Uterus (tissue), 4 donors: ENCODE results near the gene MED12. TPM values are rescaled to one million over a fixed set of nuclear protein-coding genes. Genes with fewer than 3 reads are reported as not detected.

Experiments used
- DNase-seq, 2 donors: peaks; one replicate each; pipeline ENCODE4 v3.0.0-alpha.2; 2019 to 2020
- H3K27ac ChIP-seq, 2 donors: fragments of 200-600 bp; sonication (generic); 1 replicate in 1 of 2; 2 replicates in 1 of 2; pipeline ENCODE4 v1.5.1; 2016 to 2018
- H3K27me3 ChIP-seq, 2 donors: fragments of 200-600 bp; sonication (generic); one replicate each; pipeline ENCODE4 v1.5.1; 2018 to 2019; ENCODE audit warnings: control low read depth in 1 of 2
- H3K36me3 ChIP-seq, 2 donors: fragments of 200-600 bp; sonication (generic); one replicate each; pipeline ENCODE4 v1.5.1; 2019; ENCODE audit warnings: control low read depth in 1 of 2
- H3K4me1 ChIP-seq, 2 donors: fragments of 200-600 bp; sonication (generic); one replicate each; pipeline ENCODE4 v1.5.1; 2018 to 2019; ENCODE audit warnings: control low read depth in 1 of 2
- H3K4me3 ChIP-seq, 2 donors: fragments of 200-600 bp; sonication (generic); 1 replicate in 1 of 2; 2 replicates in 1 of 2; pipeline ENCODE4 v1.5.1; 2018 to 2019; ENCODE audit warnings: mild to moderate bottlenecking in 1 of 2
- H3K9me3 ChIP-seq, 2 donors: fragments of 200-600 bp; sonication (generic); one replicate each; pipeline ENCODE4 v1.5.1; 2019; ENCODE audit warnings: control low read depth in 1 of 2
- CTCF ChIP-seq, 4 experiments: fragments of 200-600 bp in 2 of 4; fragments of 450-650 bp in 2 of 4; sonication (generic) in 2 of 4; IDR thresholded peaks; one replicate each; pipeline ENCODE4 v1.5.1; 2016 to 2019; ENCODE audit warnings: antibody characterized with exemption in 4 of 4, mild to moderate bottlenecking in 2 of 4, moderate library complexity in 1 of 4
- POLR2A ChIP-seq, 2 donors: fragments of 450-650 bp; IDR thresholded peaks; one replicate each; pipeline ENCODE4 v1.6.1; 2016; ENCODE audit warnings: antibody characterized with exemption in 2 of 2, mild to moderate bottlenecking in 1 of 2, moderate library complexity in 1 of 2
- intact Hi-C: fragments of 100-400 bp; cut with DNase I; formaldehyde crosslinking; loops from one replicate; pipeline ENCODE4 v1.15.1; 2023; ENCODE audit warnings: low total_unique reads
- total RNA-seq, 4 donors: library from RNA; depleted of rRNA in 3 of 4; stranded (reverse); fragments of >200 nt in 3 of 4; gene quantifications; one replicate each; pipeline versions ENCODE4 v1.1.0 to v1.2.4, GENCODE V29; 2014 to 2023
- donor health status: DM: yes; HTN: yes; CAD: no.

Gene MED12
- total RNA-seq, 4 donors from 2014 or later, result 11.2 to 91.5 (median 33.0) TPM

DNA sequence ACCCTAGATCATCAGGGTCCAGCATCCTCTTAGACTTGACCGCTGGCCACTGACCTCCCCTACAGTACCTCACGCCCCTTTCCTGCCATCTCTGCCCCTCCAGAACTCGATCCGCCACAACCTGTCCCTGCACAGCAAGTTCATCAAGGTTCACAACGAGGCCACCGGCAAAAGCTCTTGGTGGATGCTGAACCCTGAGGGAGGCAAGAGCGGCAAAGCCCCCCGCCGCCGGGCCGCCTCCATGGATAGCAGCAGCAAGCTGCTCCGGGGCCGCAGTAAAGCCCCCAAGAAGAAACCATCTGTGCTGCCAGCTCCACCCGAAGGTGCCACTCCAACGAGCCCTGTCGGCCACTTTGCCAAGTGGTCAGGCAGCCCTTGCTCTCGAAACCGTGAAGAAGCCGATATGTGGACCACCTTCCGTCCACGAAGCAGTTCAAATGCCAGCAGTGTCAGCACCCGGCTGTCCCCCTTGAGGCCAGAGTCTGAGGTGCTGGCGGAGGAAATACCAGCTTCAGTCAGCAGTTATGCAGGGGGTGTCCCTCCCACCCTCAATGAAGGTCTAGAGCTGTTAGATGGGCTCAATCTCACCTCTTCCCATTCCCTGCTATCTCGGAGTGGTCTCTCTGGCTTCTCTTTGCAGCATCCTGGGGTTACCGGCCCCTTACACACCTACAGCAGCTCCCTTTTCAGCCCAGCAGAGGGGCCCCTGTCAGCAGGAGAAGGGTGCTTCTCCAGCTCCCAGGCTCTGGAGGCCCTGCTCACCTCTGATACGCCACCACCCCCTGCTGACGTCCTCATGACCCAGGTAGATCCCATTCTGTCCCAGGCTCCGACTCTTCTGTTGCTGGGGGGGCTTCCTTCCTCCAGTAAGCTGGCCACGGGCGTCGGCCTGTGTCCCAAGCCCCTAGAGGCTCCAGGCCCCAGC lies 17.6 kb upstream of the MED12 start:
- Histone ChIP-seq H3K27ac (no peak overlapping the region), H3K9me3 (no peaks in the 10 kb centered on the region), H3K4me1 (no peaks in the 10 kb centered on the region), H3K27me3 (no peaks in the 10 kb centered on the region), H3K4me3 (no peak overlapping the region), H3K36me3 (no peaks in the 10 kb centered on the region)
- TF ChIP-seq CTCF (IDR thresholded peaks at IDR 0.05) (no peak), POLR2A (IDR thresholded peaks at IDR 0.05) (no peak)
- no peak for DNase-seq
- intact Hi-C loops, result no loop called here

GRCh38 chrX:71102292-71102691 lies 16.1 kb upstream of the MED12 start:
- intact Hi-C loops, result no loop called here
- Histone ChIP-seq H3K4me1 (no peaks in the 10 kb centered on the region), H3K27ac (no peak overlapping the region), H3K4me3 (no peak overlapping the region), H3K27me3 (no peaks in the 10 kb centered on the region), H3K9me3 (no peaks in the 10 kb centered on the region), H3K36me3 (no peaks in the 10 kb centered on the region)
- DNase-seq, result no peak
- TF ChIP-seq CTCF (IDR thresholded peaks at IDR 0.05) (no peak), POLR2A (IDR thresholded peaks at IDR 0.05) (no peak)

DNA sequence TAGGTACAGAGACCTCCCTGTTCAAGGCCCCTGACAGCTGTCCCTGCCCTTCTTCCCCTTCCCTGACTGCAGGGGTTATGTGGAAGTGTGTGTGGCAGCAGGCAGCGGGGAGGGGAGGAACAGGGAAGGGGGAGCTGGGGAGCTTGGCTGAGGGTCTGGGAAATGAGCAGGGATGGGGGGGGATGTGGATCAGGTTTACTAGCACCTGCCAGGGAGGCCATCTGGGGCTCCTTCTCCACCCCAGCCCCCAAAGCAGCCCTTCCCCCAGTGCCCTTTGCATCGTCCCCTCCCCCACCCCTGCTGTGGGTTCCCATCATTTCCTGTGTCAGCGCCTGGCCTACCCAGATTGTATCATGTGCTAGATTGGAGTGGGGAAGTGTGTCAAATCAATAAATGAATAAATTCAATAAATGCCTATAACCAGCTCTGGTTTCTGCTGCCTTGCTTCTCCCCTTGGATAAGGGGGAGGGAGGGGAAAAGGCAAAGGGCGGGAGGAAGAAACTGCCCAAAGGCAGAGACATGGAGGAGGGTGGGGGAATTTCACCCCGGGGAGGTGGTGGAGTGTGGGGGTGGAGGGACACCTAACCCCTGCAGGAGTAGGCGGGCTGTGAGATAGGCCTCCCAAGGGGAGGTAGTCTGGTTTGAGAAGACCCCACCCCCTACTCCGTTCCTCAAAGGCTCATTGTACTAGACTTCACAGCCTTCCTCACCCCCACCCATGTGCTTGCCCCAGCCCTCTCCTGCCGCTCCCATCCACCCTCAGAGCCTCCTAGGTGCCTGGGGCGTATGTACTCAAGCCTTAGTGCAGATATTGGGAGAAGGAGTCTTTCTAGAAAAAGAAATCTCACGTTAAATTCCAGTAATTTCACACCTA lies 15.0 kb upstream of the MED12 start:
- H3K27me3 ChIP-seq, result no peaks in the 10 kb centered on the region
- DNase-seq, result no peak

DNA sequence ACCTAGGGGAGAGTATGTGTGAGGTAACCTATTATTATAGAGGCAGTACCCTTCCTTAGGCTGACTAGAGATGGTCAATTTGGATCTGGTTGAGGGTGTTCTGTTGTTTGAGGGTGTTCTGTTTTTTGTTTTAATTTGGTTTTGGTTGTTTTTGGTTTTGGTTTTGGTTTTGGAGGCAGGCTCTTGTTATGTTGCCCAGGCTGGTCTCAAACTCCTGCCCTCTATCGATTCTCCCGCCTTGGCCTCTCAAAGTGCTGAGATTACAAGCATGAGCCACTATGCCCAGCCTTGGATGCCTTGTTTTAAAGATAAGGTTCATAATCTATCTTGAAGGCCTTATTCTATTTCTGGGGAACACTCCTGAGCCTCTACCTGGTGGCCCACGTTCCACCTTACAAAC lies 12.8 kb upstream of the MED12 start:
- Histone ChIP-seq H3K9me3 (no peaks in the 10 kb centered on the region), H3K36me3 (no peaks in the 10 kb centered on the region), H3K27me3 (no peaks in the 10 kb centered on the region), H3K27ac (no peak overlapping the region), H3K4me3 (no peak overlapping the region), H3K4me1 (no peaks in the 10 kb centered on the region)
- intact Hi-C loops, result loop anchor here (2.0 kb wide), 1 partner anchor 39 kb away; no protein-coding TSS in a partner anchor
- TF ChIP-seq CTCF (IDR thresholded peaks at IDR 0.05), result no peak
- TF ChIP-seq POLR2A (IDR thresholded peaks at IDR 0.05), result no peak
- DNase-seq, result no peak

More for the DNA sequence above, 15.0 kb upstream of the MED12 start:
- intact Hi-C loops, result no loop called here
- Histone ChIP-seq H3K36me3 (no peaks in the 10 kb centered on the region), H3K4me1 (no peaks in the 10 kb centered on the region), H3K4me3 (no peak overlapping the region), H3K27ac (peak overlapping the region; percentile 27), H3K9me3 (no peaks in the 10 kb centered on the region)
- no peak for TF ChIP-seq POLR2A (IDR thresholded peaks at IDR 0.05)
- no peak for TF ChIP-seq CTCF (IDR thresholded peaks at IDR 0.05)
